ENCODE measurements around the gene TMEM156.
"Not testable (repeated sequence)": the region's sequence is repeated elsewhere in the genome, so short reads cannot be mapped to it uniquely, and the experiment has no call there.

The TMEM156 gene

GRCh38 chr4:38964942-38965775 is 67.0 kb downstream of the TMEM156 start:
- no peak overlapping the region for H2AFZ ChIP-seq (ENCODE audit: low read depth, low read length)
- H3K79me2 ChIP-seq (ENCODE audit: low read length), result no peaks in the 10 kb centered on the region
- no peaks in the 10 kb centered on the region for H3K4me1 ChIP-seq (ENCODE audit: low read length)
- H3K4me3 ChIP-seq (ENCODE audit: low read length), result no peak overlapping the region
- H3K9ac ChIP-seq (ENCODE audit: low read length), result no peak overlapping the region
- no peak for TF ChIP-seq CTCF (IDR thresholded peaks at IDR 0.05; ENCODE audit: low read depth, low read length)
- TF ChIP-seq EZH2phosphoT487 (IDR thresholded peaks at IDR 0.05; ENCODE audit: low read depth), result no peak
- H3K36me3 ChIP-seq (replicated peaks; ENCODE audit: low read depth, low read length), result peaks cover 18% of the 10 kb centered on the region
- H3K27me3 ChIP-seq (ENCODE audit: low read depth, low read length), result no peaks in the 10 kb centered on the region
- no peak overlapping the region for H3K4me2 ChIP-seq (ENCODE audit: low read length)
- H4K20me1 ChIP-seq (ENCODE audit: insufficient read depth, low read length), result no peaks in the 10 kb centered on the region
- no peak overlapping the region for H3K27ac ChIP-seq (ENCODE audit: low read length)
- no peaks in the 10 kb centered on the region for H3K9me3 ChIP-seq (ENCODE audit: insufficient read depth, low read length)

GRCh38 chr4:38959248-38959647 is 73.0 kb downstream of the TMEM156 start:
- not testable (repeated sequence) for H3K9me3 ChIP-seq (ENCODE audit: insufficient read depth, low read length); H3K9ac ChIP-seq (ENCODE audit: low read length); H2AFZ ChIP-seq (ENCODE audit: low read depth, low read length); H3K4me3 ChIP-seq (ENCODE audit: low read length); H3K4me2 ChIP-seq (ENCODE audit: low read length); H4K20me1 ChIP-seq (ENCODE audit: insufficient read depth, low read length); H3K36me3 ChIP-seq (replicated peaks; ENCODE audit: low read depth, low read length); H3K79me2 ChIP-seq (ENCODE audit: low read length); H3K27me3 ChIP-seq (ENCODE audit: low read depth, low read length); H3K27ac ChIP-seq (ENCODE audit: low read length)
- peaks cover 15% of the 10 kb centered on the region for H3K4me1 ChIP-seq (ENCODE audit: low read length)

GRCh38 chr4:38958453-38959190 is 73.6 kb downstream of the TMEM156 start:
- Histone ChIP-seq H3K4me2 (ENCODE audit: low read length) (no peak overlapping the region), H3K27me3 (ENCODE audit: low read depth, low read length) (no peaks in the 10 kb centered on the region), H3K27ac (ENCODE audit: low read length) (no peak overlapping the region), H3K4me3 (ENCODE audit: low read length) (no peak overlapping the region), H3K4me1 (ENCODE audit: low read length) (peaks cover 15% of the 10 kb centered on the region), H3K79me2 (ENCODE audit: low read length) (no peaks in the 10 kb centered on the region), H3K9me3 (ENCODE audit: insufficient read depth, low read length) (no peaks in the 10 kb centered on the region), H3K9ac (ENCODE audit: low read length) (no peak overlapping the region), H3K36me3 (replicated peaks; ENCODE audit: low read depth, low read length) (no peaks in the 10 kb centered on the region), H2AFZ (ENCODE audit: low read depth, low read length) (no peak overlapping the region), H4K20me1 (ENCODE audit: insufficient read depth, low read length) (no peaks in the 10 kb centered on the region)
- TF ChIP-seq CTCF (IDR thresholded peaks at IDR 0.05; ENCODE audit: low read depth, low read length) (no peak), EZH2phosphoT487 (IDR thresholded peaks at IDR 0.05; ENCODE audit: low read depth) (no peak)

GRCh38 chr4:38957893-38958292 is 74.3 kb downstream of the TMEM156 start:
- TF ChIP-seq CTCF (IDR thresholded peaks at IDR 0.05; ENCODE audit: low read depth, low read length), result no peak
- TF ChIP-seq EZH2phosphoT487 (IDR thresholded peaks at IDR 0.05; ENCODE audit: low read depth), result no peak
- Histone ChIP-seq H3K9ac (ENCODE audit: low read length) (no peak overlapping the region), H3K79me2 (ENCODE audit: low read length) (no peaks in the 10 kb centered on the region), H3K36me3 (replicated peaks; ENCODE audit: low read depth, low read length) (no peaks in the 10 kb centered on the region), H3K9me3 (ENCODE audit: insufficient read depth, low read length) (no peaks in the 10 kb centered on the region), H3K27ac (ENCODE audit: low read length) (no peak overlapping the region), H3K27me3 (ENCODE audit: low read depth, low read length) (no peaks in the 10 kb centered on the region), H3K4me2 (ENCODE audit: low read length) (no peak overlapping the region), H4K20me1 (ENCODE audit: insufficient read depth, low read length) (no peaks in the 10 kb centered on the region), H3K4me1 (ENCODE audit: low read length) (peaks cover 15% of the 10 kb centered on the region), H3K4me3 (ENCODE audit: low read length) (no peak overlapping the region), H2AFZ (ENCODE audit: low read depth, low read length) (no peak overlapping the region)
